Measurements from ENCODE around the gene COG5.

COG5 gene

DNA sequence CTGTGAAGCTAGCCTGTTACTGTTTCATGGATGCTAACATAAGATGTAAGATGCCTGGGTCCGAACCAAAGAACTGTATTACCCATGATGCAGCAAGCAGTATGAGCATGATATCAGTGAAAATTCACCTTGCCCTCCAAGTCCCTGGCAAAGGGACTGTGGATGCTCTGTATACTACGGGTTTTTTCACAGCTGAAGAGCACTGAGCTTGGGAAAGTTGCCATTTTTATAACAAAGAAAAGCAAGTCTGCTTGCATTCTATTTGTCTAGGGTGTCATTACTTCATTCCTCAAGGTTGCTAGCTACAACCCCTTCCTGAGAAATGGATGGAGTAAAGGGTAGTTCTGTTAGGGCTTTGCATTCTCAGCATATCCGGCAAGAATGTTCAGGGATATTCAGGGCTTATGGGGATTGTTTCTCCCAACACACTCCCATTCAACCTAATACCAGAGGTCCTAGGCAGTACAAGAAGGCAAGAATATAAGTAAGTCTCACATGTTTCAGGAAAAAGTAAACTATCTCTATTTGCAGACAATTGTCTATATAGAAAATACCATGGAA, 99.0 kb downstream of the COG5 start:
- Histone ChIP-seq H3K4me2 (ENCODE audit: low read length) (no peak overlapping the region), H4K12ac (ENCODE audit: low read depth, low read length) (no peak overlapping the region), H3K4me1 (ENCODE audit: control insufficient read depth in 1 of 2, insufficient read depth in 2 of 2, low read length in 2 of 2) (no peaks in the 10 kb centered on the region), H3K4ac (ENCODE audit: low read depth, low read length) (no peak overlapping the region), H2BK5ac (ENCODE audit: low read depth, low read length, poor library complexity) (no peak overlapping the region), H3K36me3 (ENCODE audit: control insufficient read depth in 1 of 2, insufficient read depth in 2 of 2, low read length in 2 of 2) (no peaks in the 10 kb centered on the region), H3K23ac (ENCODE audit: low read length) (no peak overlapping the region), H4K91ac (ENCODE audit: low read depth, low read length) (no peak overlapping the region), H3K79me1 (ENCODE audit: low read length) (no peaks in the 10 kb centered on the region), H3K79me2 (ENCODE audit: control insufficient read depth, insufficient read depth, low read length, poor library complexity) (no peaks in the 10 kb centered on the region), H3K9me3 (ENCODE audit: insufficient read depth, low read depth, low read length) (no peaks in the 10 kb centered on the region), H2AK5ac (ENCODE audit: low read length) (no peak overlapping the region), H3K18ac (ENCODE audit: low read length) (no peak overlapping the region), H2BK120ac (ENCODE audit: insufficient read depth, low read length, poor library complexity) (no peak overlapping the region), H3K27ac (ENCODE audit: low read depth, low read length) (no peak overlapping the region), H3K9ac (ENCODE audit: low read length) (no peak overlapping the region), H3K14ac (ENCODE audit: low read length) (no peak overlapping the region), H3K27me3 (ENCODE audit: insufficient read depth, low read length) (no peaks in the 10 kb centered on the region), H2AFZ (ENCODE audit: insufficient read depth, low read length, poor library complexity) (no peak overlapping the region), H2BK12ac (ENCODE audit: low read length) (no peak overlapping the region), H4K8ac (ENCODE audit: low read depth, low read length) (no peak overlapping the region), H3K4me3 (ENCODE audit: low read depth, low read length) (no peak overlapping the region)
- DNase-seq: no peak
- no CpG with 5 or more reads among the region's 3 CpGs for WGBS (ENCODE audit: extremely low coverage, insufficient coverage, insufficient read length)

DNA sequence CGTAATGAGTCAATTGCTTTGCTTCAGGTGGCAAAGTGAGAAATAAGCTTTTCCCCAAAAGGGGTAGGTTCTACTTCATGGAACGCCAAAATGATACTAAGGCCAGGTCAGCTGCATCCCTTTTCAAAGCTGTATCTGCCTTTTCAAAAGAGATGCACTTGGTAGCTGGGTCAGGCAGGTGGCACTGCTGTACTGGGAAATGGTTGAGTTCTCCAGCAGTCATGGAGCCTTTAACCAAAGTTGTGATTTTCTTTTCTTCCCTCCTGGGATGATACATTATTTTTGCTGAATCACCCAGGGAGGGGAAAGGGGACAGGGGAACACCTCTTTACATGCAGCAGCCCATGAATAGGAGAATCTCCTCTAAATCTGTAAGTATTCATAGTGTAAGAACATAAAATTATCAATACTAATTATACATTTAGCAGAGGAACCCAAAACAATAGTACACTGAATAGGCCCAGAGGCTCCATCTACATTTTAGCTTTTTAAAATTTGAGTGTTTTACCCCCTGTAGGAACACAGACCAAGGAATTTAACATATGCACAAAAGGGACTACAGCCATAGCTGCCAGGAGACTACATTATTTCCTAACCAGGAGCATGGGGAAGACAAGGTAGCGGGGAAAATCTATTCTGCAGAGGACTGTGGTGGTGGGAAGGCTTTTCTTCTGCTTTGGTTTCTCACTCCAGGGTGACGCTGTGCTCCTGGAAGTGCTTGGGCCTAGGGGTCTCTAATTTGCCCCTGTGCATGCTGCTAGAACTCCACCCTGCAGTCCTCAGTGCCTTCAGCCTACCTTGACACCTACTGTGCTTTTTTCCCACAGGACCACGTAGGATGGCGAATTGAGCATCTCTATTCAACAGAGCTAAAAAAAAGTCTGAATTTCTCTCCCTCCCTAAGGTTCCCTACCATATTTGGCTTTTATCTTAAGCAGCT, 100.3 kb downstream of the COG5 start:
- Histone ChIP-seq H3K18ac (ENCODE audit: low read length) (no peak overlapping the region), H3K79me2 (ENCODE audit: control insufficient read depth, insufficient read depth, low read length, poor library complexity) (no peaks in the 10 kb centered on the region), H2BK12ac (ENCODE audit: low read length) (no peak overlapping the region), H3K4me2 (ENCODE audit: low read length) (no peak overlapping the region), H3K4ac (ENCODE audit: low read depth, low read length) (no peak overlapping the region), H2AFZ (ENCODE audit: insufficient read depth, low read length, poor library complexity) (no peak overlapping the region), H2AK5ac (ENCODE audit: low read length) (no peak overlapping the region), H3K4me1 (ENCODE audit: control insufficient read depth in 1 of 2, insufficient read depth in 2 of 2, low read length in 2 of 2) (no peaks in the 10 kb centered on the region), H3K9me3 (ENCODE audit: insufficient read depth, low read depth, low read length) (no peaks in the 10 kb centered on the region), H3K79me1 (ENCODE audit: low read length) (no peaks in the 10 kb centered on the region), H3K23ac (ENCODE audit: low read length) (no peak overlapping the region), H4K12ac (ENCODE audit: low read depth, low read length) (no peak overlapping the region), H3K36me3 (ENCODE audit: control insufficient read depth in 1 of 2, insufficient read depth in 2 of 2, low read length in 2 of 2) (no peaks in the 10 kb centered on the region), H2BK5ac (ENCODE audit: low read depth, low read length, poor library complexity) (no peak overlapping the region), H4K91ac (ENCODE audit: low read depth, low read length) (no peak overlapping the region), H3K27me3 (ENCODE audit: insufficient read depth, low read length) (no peaks in the 10 kb centered on the region), H3K14ac (ENCODE audit: low read length) (no peak overlapping the region), H3K9ac (ENCODE audit: low read length) (no peak overlapping the region), H4K8ac (ENCODE audit: low read depth, low read length) (no peak overlapping the region), H3K27ac (ENCODE audit: low read depth, low read length) (no peak overlapping the region), H2BK120ac (ENCODE audit: insufficient read depth, low read length, poor library complexity) (no peak overlapping the region), H3K4me3 (ENCODE audit: low read depth, low read length) (no peak overlapping the region)
- DNase-seq: peak; percentile 57 to 73
- no CpG with 5 or more reads among the region's 6 CpGs for WGBS (ENCODE audit: extremely low coverage, insufficient coverage, insufficient read length)

DNA sequence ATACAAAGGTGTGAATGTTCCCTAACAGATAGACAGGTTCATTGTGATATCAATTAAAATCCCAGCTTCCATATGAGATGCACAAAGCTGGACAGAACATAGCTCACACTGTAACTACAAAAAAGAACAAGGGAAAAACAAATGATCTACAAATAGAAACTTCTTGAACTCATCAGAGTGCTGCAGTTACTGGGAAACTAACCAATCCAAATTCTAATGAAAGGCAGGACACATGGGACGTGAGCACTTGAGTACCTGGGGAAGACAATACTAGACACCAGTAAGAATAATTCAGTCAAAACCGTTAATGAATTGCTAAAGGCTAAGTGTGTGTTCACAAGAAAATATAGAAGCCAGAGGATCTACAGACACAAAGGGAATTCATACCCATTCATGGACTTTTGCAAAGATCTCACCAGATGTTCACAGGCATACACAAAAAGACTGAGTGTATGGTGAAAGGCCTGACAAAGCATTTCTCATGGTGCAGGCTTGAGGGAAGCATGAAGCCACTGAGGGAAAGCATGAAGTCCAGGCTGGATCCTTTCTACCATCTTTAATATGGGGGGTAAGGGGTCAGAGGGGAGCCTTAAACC, 101.7 kb downstream of the COG5 start:
- Histone ChIP-seq H3K27me3 (ENCODE audit: insufficient read depth, low read length) (no peaks in the 10 kb centered on the region), H3K14ac (ENCODE audit: low read length) (no peak overlapping the region), H3K27ac (ENCODE audit: low read depth, low read length) (no peak overlapping the region), H3K79me1 (ENCODE audit: low read length) (no peaks in the 10 kb centered on the region), H4K8ac (ENCODE audit: low read depth, low read length) (no peak overlapping the region), H2AFZ (ENCODE audit: insufficient read depth, low read length, poor library complexity) (no peak overlapping the region), H3K18ac (ENCODE audit: low read length) (no peak overlapping the region), H3K23ac (ENCODE audit: low read length) (no peak overlapping the region), H2BK12ac (ENCODE audit: low read length) (no peak overlapping the region), H2AK5ac (ENCODE audit: low read length) (no peak overlapping the region), H3K4me2 (ENCODE audit: low read length) (no peak overlapping the region), H3K4me3 (ENCODE audit: low read depth, low read length) (no peak overlapping the region), H2BK120ac (ENCODE audit: insufficient read depth, low read length, poor library complexity) (no peak overlapping the region), H3K9me3 (ENCODE audit: insufficient read depth, low read depth, low read length) (no peaks in the 10 kb centered on the region), H4K91ac (ENCODE audit: low read depth, low read length) (no peak overlapping the region), H3K4me1 (ENCODE audit: control insufficient read depth in 1 of 2, insufficient read depth in 2 of 2, low read length in 2 of 2) (no peaks in the 10 kb centered on the region), H3K36me3 (ENCODE audit: control insufficient read depth in 1 of 2, insufficient read depth in 2 of 2, low read length in 2 of 2) (no peaks in the 10 kb centered on the region), H3K79me2 (ENCODE audit: control insufficient read depth, insufficient read depth, low read length, poor library complexity) (no peaks in the 10 kb centered on the region), H4K12ac (ENCODE audit: low read depth, low read length) (no peak overlapping the region), H2BK5ac (ENCODE audit: low read depth, low read length, poor library complexity) (no peak overlapping the region), H3K4ac (ENCODE audit: low read depth, low read length) (no peak overlapping the region), H3K9ac (ENCODE audit: low read length) (no peak overlapping the region)
- DNase-seq: no peak
- no CpG with 5 or more reads among the region's 2 CpGs for WGBS (ENCODE audit: extremely low coverage, insufficient coverage, insufficient read length)

DNA sequence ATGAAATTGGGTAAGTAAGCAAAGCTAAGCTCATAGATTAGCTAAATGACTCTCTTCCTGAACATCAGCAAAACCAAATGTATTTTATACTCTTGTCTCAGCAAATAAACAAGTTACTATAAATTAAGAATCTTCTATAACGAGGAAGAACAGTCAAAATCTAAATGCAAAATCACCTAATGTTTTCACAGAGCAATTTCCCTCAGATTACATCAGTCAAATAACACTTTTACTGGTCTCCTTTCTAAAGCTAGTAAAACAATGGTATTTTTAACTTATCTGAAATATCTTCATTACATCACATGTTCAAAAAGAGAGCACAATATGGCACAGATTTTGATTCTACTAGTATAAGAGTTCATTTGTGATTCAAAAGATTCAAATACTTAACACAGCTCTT, 110.3 kb downstream of the COG5 start:
- Histone ChIP-seq H4K12ac (ENCODE audit: low read depth, low read length) (no peak overlapping the region), H2BK5ac (ENCODE audit: low read depth, low read length, poor library complexity) (no peak overlapping the region), H4K8ac (ENCODE audit: low read depth, low read length) (no peak overlapping the region), H2BK120ac (ENCODE audit: insufficient read depth, low read length, poor library complexity) (no peak overlapping the region), H3K9ac (ENCODE audit: low read length) (no peak overlapping the region), H3K4me2 (ENCODE audit: low read length) (no peak overlapping the region), H2AK5ac (ENCODE audit: low read length) (no peak overlapping the region), H3K79me1 (ENCODE audit: low read length) (no peaks in the 10 kb centered on the region), H3K4ac (ENCODE audit: low read depth, low read length) (no peak overlapping the region), H3K4me3 (ENCODE audit: low read depth, low read length) (no peak overlapping the region), H3K27me3 (ENCODE audit: insufficient read depth, low read length) (no peaks in the 10 kb centered on the region), H3K4me1 (ENCODE audit: control insufficient read depth in 1 of 2, insufficient read depth in 2 of 2, low read length in 2 of 2) (no peaks in the 10 kb centered on the region), H2AFZ (ENCODE audit: insufficient read depth, low read length, poor library complexity) (no peak overlapping the region), H2BK12ac (ENCODE audit: low read length) (no peak overlapping the region), H3K23ac (ENCODE audit: low read length) (no peak overlapping the region), H3K27ac (ENCODE audit: low read depth, low read length) (no peak overlapping the region), H3K9me3 (ENCODE audit: insufficient read depth, low read depth, low read length) (no peaks in the 10 kb centered on the region), H3K18ac (ENCODE audit: low read length) (no peak overlapping the region), H3K14ac (ENCODE audit: low read length) (no peak overlapping the region), H3K36me3 (ENCODE audit: control insufficient read depth in 1 of 2, insufficient read depth in 2 of 2, low read length in 2 of 2) (no peaks in the 10 kb centered on the region), H4K91ac (ENCODE audit: low read depth, low read length) (no peak overlapping the region), H3K79me2 (ENCODE audit: control insufficient read depth, insufficient read depth, low read length, poor library complexity) (no peaks in the 10 kb centered on the region)
- DNase-seq: no peak
- no CpG with 5 or more reads among the region's 1 CpG for WGBS (ENCODE audit: extremely low coverage, insufficient coverage, insufficient read length)
